OCI-LY1 (cell line): ENCODE results near the gene PSME2.

Experiments
- H2AFZ ChIP-seq: fragments of 200-600 bp; sonication (generic), shearing (Covaris generic); 2 replicates; pipeline ENCODE4 v1.6.0; 2014; ENCODE audit warnings: antibody characterized with exemption, mild to moderate bottlenecking, low read length
- H3F3A ChIP-seq: fragments of 200-600 bp; sonication (generic), shearing (Covaris generic); 2 replicates; pipeline ENCODE4 v1.6.0; 2014; ENCODE audit warnings: mild to moderate bottlenecking, antibody characterized with exemption, low read length, moderate library complexity; ENCODE audit not compliant: insufficient read depth
- H3K27ac ChIP-seq: fragments of 200-600 bp; sonication (generic); 2 replicates; pipeline ENCODE4 v1.5.1; 2014; ENCODE audit warnings: low read length, mixed run types, mild to moderate bottlenecking, low read depth; ENCODE audit not compliant: poor library complexity, severe bottlenecking
- H3K27me3 ChIP-seq: fragments of 200-600 bp; sonication (generic); 2 replicates; pipeline ENCODE4 v1.6.0; 2014; ENCODE audit warnings: antibody characterized with exemption, mild to moderate bottlenecking, low read length, moderate library complexity; ENCODE audit not compliant: insufficient read depth
- H3K36me3 ChIP-seq: fragments of 200-600 bp; sonication (generic); 2 replicates; pipeline ENCODE4 v1.6.1; 2014; ENCODE audit warnings: mild to moderate bottlenecking, antibody characterized with exemption, low read length, moderate library complexity, mixed read lengths; ENCODE audit not compliant: insufficient read depth
- H3K4me1 ChIP-seq: fragments of 200-600 bp; sonication (generic); 2 replicates; pipeline ENCODE4 v1.5.1; 2014; ENCODE audit warnings: mild to moderate bottlenecking, low read length, moderate library complexity; ENCODE audit not compliant: insufficient read depth, severe bottlenecking
- H3K4me2 ChIP-seq: fragments of 200-600 bp; sonication (generic), shearing (Covaris generic); 2 replicates; pipeline ENCODE4 v1.6.1; 2014; ENCODE audit warnings: low read length
- H3K4me3 ChIP-seq: fragments of 200-600 bp; sonication (generic); 2 replicates; pipeline ENCODE4 v1.5.1; 2014; ENCODE audit warnings: low read length, low read depth, mild to moderate bottlenecking, mixed read lengths; ENCODE audit not compliant: poor library complexity, severe bottlenecking
- H3K79me2 ChIP-seq: fragments of 200-600 bp; shearing (Covaris generic); 2 replicates; pipeline ENCODE4 v1.6.1; 2016; ENCODE audit warnings: mixed run types, low read length, mixed read lengths; ENCODE audit not compliant: insufficient read depth
- H3K9ac ChIP-seq: fragments of 200-600 bp; sonication (generic), shearing (Covaris generic); 2 replicates; pipeline ENCODE4 v1.6.1; 2014; ENCODE audit warnings: mild to moderate bottlenecking, low read length, mixed read lengths
- H3K9me2 ChIP-seq: fragments of 200-600 bp; sonication (generic), shearing (Covaris generic); 2 replicates; pipeline ENCODE4 v1.6.1; 2014; ENCODE audit warnings: low read depth, mild to moderate bottlenecking, low read length, mixed read lengths
- H3K9me3 ChIP-seq: fragments of 200-600 bp; shearing (Covaris generic); 2 replicates; pipeline ENCODE4 v1.6.1; 2014; ENCODE audit warnings: low read length, mixed read lengths
- H4K20me1 ChIP-seq: fragments of 200-600 bp; sonication (generic), shearing (Covaris generic); 2 replicates; pipeline ENCODE4 v1.6.0; 2016; ENCODE audit warnings: mild to moderate bottlenecking, low read length; ENCODE audit not compliant: insufficient read depth
- CTCF ChIP-seq: fragments of 200-600 bp; sonication (generic), shearing (Covaris generic); IDR thresholded peaks from 2 replicates; pipeline ENCODE4 v1.5.1; 2017; ENCODE audit warnings: mild to moderate bottlenecking, antibody characterized with exemption, low read length, moderate library complexity, mixed read lengths
- EZH2 ChIP-seq: fragments of 200-600 bp; sonication (generic), shearing (Covaris generic); IDR thresholded peaks from 2 replicates; pipeline ENCODE4 v1.8.0; 2017; ENCODE audit warnings: borderline replicate concordance, mixed run types, mild to moderate bottlenecking, antibody characterized with exemption, low read length, moderate library complexity, mixed read lengths

The PSME2 gene

GRCh38 chr14:24093901-24094840 lies 52.2 kb downstream of the PSME2 start, which contains the start of gene PCK2:
Gene PCK2, plus strand, starts transcription at chr14:24094311. Its CDS starts 95 bp downstream, at chr14:24094406.
- H3K9me2 ChIP-seq: no peaks in the 10 kb centered on the region
- TF ChIP-seq EZH2 (no peak), CTCF (no peak; the same call in 1 of the 2 replicates)
- no peaks in the 10 kb centered on the region for H3K79me2 ChIP-seq
- H3K4me2 ChIP-seq: peak within 1 kb of the TSS; percentile 95
- H3K4me1 ChIP-seq: peaks cover 19% of the 10 kb centered on the region
- H2AFZ ChIP-seq: 0 out of 2 replicates have a peak within 1 kb of the TSS, but pooled peaks have one; percentile 10
- H3K36me3 ChIP-seq: peaks cover 4% of the 10 kb centered on the region; the same call in 1 of the 2 replicates
- peak within 1 kb of the TSS; percentile 86 for H3K27ac ChIP-seq
- peak within 1 kb of the TSS; percentile 77 for H3K4me3 ChIP-seq
- no peaks in the 10 kb centered on the region for H3K27me3 ChIP-seq
- H3K9me3 ChIP-seq: no peaks in the 10 kb centered on the region
- no peaks in the 10 kb centered on the region for H4K20me1 ChIP-seq
- no peaks in the 10 kb centered on the region for H3F3A ChIP-seq
- peak within 1 kb of the TSS; percentile 92 for H3K9ac ChIP-seq
